NCI-H2081 (cell line): ENCODE data around the gene PDE6B.
"Not testable (repeated sequence)": the region's sequence is repeated elsewhere in the genome, so short reads cannot be mapped to it uniquely, and the experiment has no call there.

Source experiments
- DNase-seq, 2 experiments: peaks; one replicate each; lab custom pipeline; 2025; lab: John Stamatoyannopoulos, UW

PDE6B gene

GRCh38 chr4:622071-622995, 3.0 kb upstream of the PDE6B start:
- no peak for DNase-seq

- DNase-seq: no peak
Observed at GRCh38 chr4:622996-623913, 2.1 kb upstream of the PDE6B start.

- no peak for DNase-seq
Observed at GRCh38 chr4:623914-624566, 1.3 kb upstream of the PDE6B start.

GRCh38 chr4:625631-626161, 323 bp downstream of the PDE6B start:
- no peak for DNase-seq

GRCh38 chr4:626201-627091, 1.1 kb downstream of the PDE6B start:
- DNase-seq: no peak

GRCh38 chr4:627347-628125, 2.2 kb downstream of the PDE6B start:
- no peak for DNase-seq

GRCh38 chr4:628311-628741, 3.0 kb downstream of the PDE6B start:
- no peak for DNase-seq

- no peak for DNase-seq
Observed at GRCh38 chr4:628821-629635, 3.7 kb downstream of the PDE6B start.

- DNase-seq: no peak
Observed at GRCh38 chr4:629636-629914, 4.2 kb downstream of the PDE6B start.

- DNase-seq: no peak
Observed at GRCh38 chr4:629915-630641, 4.7 kb downstream of the PDE6B start.

GRCh38 chr4:630656-631055, 5.3 kb downstream of the PDE6B start:
- no peak for DNase-seq

- no peak for DNase-seq
Observed at GRCh38 chr4:632196-632790, 6.9 kb downstream of the PDE6B start.

GRCh38 chr4:632926-633325, 7.6 kb downstream of the PDE6B start:
- DNase-seq: no peak

GRCh38 chr4:633406-633805, 8.0 kb downstream of the PDE6B start:
- no peak for DNase-seq

GRCh38 chr4:633976-634598, 8.7 kb downstream of the PDE6B start:
- no peak for DNase-seq

- no peak for DNase-seq
Observed at GRCh38 chr4:634599-634985, 9.2 kb downstream of the PDE6B start.

- not testable (repeated sequence) for DNase-seq
Observed at GRCh38 chr4:635066-635835, 9.9 kb downstream of the PDE6B start.
